GM12878 (cell line): Measurements from ENCODE around the gene SLC22A12. TPM values are rescaled to one million over a fixed set of nuclear protein-coding genes. Genes with fewer than 3 reads are reported as not detected.

Experiments
- ATAC-seq: fragments of 200-7000 bp; cut with Tn5 transposase; 3 replicates; pipeline ENCODE4 v1.9.1; 2020; ENCODE audit warnings: mild to moderate bottlenecking, moderate library complexity
- BruUV-seq: library from RNA; stranded (reverse); fragments of 400-500 nt; replicated peaks from 2 replicates; lab custom pipeline; 2021; lab: Mats Ljungman, UMichigan
- CTCF ChIA-PET: fragments of 300-600 bp; sonication (Branson Sonifier 250); formaldehyde crosslinking; extraction: SDS; loops from one replicate; lab custom pipeline; 2021; ENCODE audit warnings: inconsistent platforms; lab: Yijun Ruan, JAX
- POLR2A ChIA-PET: fragments of 350-600 bp; formaldehyde crosslinking; extraction: SDS; loops from one replicate; lab custom pipeline; 2021; ENCODE audit warnings: inconsistent platforms; lab: Charles Lee
- RAD21 ChIA-PET: fragments of 300-600 bp; sonication (Branson Sonifier 250); formaldehyde crosslinking; loops from one replicate; lab custom pipeline; 2023; ENCODE audit warnings: antibody characterized with exemption; ENCODE audit not compliant: unreplicated experiment; lab: Charles Lee
- SMC1A ChIA-PET: fragments of 300-600 bp; sonication (Branson Sonifier 250); formaldehyde crosslinking; loops from one replicate; lab custom pipeline; 2023; ENCODE audit not compliant: unreplicated experiment, uncharacterized antibody; lab: Charles Lee
- DNase-seq: peaks from one replicate; pipeline ENCODE4 v3.0.0-alpha.2; 2011; ENCODE audit warnings: low read depth, low spot score
- FAIRE-seq: peaks from 3 replicates; lab custom pipeline; 2011; peaks lifted over from hg19 to GRCh38; lab: Jason Lieb, UNC
- H2AFZ ChIP-seq: 2 replicates; pipeline ENCODE4 v1.6.0; 2011; ENCODE audit warnings: low read depth, low read length, control low read depth; ENCODE audit not compliant: control insufficient read depth
- H3K27ac ChIP-seq: 2 replicates; pipeline ENCODE4 v1.5.1; 2011; ENCODE audit warnings: control low read depth; ENCODE audit not compliant: control insufficient read depth, insufficient read depth
- H3K27me3 ChIP-seq, 2 experiments: replicated peaks in 1 of 2; 2 replicates each; pipeline versions ENCODE4 v1.6.0 to v1.6.1; 2011; ENCODE audit warnings: low read length in 1 of 2; ENCODE audit not compliant: control insufficient read depth in 2 of 2, insufficient read depth in 2 of 2
- H3K36me3 ChIP-seq, 2 experiments: 2 replicates each; pipeline ENCODE4 v1.5.1; 2011; ENCODE audit warnings: low read length in 1 of 2; ENCODE audit not compliant: control insufficient read depth in 2 of 2, insufficient read depth in 2 of 2
- H3K4me1 ChIP-seq: 2 replicates; pipeline ENCODE4 v1.6.1; 2011; ENCODE audit warnings: mild to moderate bottlenecking, low read length, moderate library complexity, mixed read lengths; ENCODE audit not compliant: control insufficient read depth, insufficient read depth
- H3K4me2 ChIP-seq: 2 replicates; pipeline ENCODE4 v1.6.0; 2011; ENCODE audit warnings: control low read depth; ENCODE audit not compliant: control insufficient read depth, insufficient read depth
- H3K4me3 ChIP-seq: fragments of 200-600 bp; sonication (generic); 2 replicates; pipeline ENCODE4 v1.5.1; 2016
- H3K79me2 ChIP-seq: 2 replicates; pipeline ENCODE4 v1.6.0; 2011; ENCODE audit warnings: low read length; ENCODE audit not compliant: control insufficient read depth, insufficient read depth
- H3K9ac ChIP-seq: 2 replicates; pipeline ENCODE4 v1.8.0; 2011; ENCODE audit warnings: low read length, control low read depth, mixed read lengths; ENCODE audit not compliant: control insufficient read depth, insufficient read depth
- H3K9me3 ChIP-seq: replicated peaks from 3 replicates; pipeline ENCODE4 v1.5.1; 2011; ENCODE audit warnings: mild to moderate bottlenecking, low read length; ENCODE audit not compliant: control insufficient read depth, insufficient read depth
- H4K20me1 ChIP-seq: 2 replicates; pipeline ENCODE4 v1.6.0; 2011; ENCODE audit not compliant: control insufficient read depth, insufficient read depth
- BHLHE40 ChIP-seq, 2 experiments: fragments of 450-650 bp in 1 of 2; IDR thresholded peaks; 2 replicates each; pipeline ENCODE4 v1.6.1; 2011 to 2017; ENCODE audit warnings: low read depth in 2 of 2, borderline replicate concordance in 1 of 2, improper control_type of control experiment in 1 of 2, low read length in 1 of 2, mild to moderate bottlenecking in 1 of 2
- HDGF ChIP-seq: fragments of 450-650 bp; IDR thresholded peaks from 2 replicates; pipeline ENCODE4 v1.6.1; 2016; ENCODE audit warnings: antibody characterized with exemption
- JUND ChIP-seq: IDR thresholded peaks from 2 replicates; pipeline ENCODE4 v1.6.1; 2012; ENCODE audit warnings: low read depth, mild to moderate bottlenecking, low read length, improper control_type of control experiment, moderate library complexity
- PBX3 ChIP-seq: IDR thresholded peaks from 2 replicates; pipeline ENCODE4 v1.6.1; 2011; ENCODE audit warnings: mild to moderate bottlenecking, low read depth, low read length, moderate library complexity; ENCODE audit not compliant: insufficient replicate concordance
- RBBP5 ChIP-seq: fragments of 200-600 bp; sonication (generic); conservative IDR thresholded peaks from 2 replicates; pipeline ENCODE4 v1.6.1; 2016
- RCOR1 ChIP-seq: conservative IDR thresholded peaks from 2 replicates; pipeline ENCODE4 v1.6.1; 2012; ENCODE audit warnings: low read depth, low read length, improper control_type of control experiment
- RELB ChIP-seq: fragments of 450-650 bp; IDR thresholded peaks from 2 replicates; pipeline ENCODE4 v1.6.1; 2017; ENCODE audit warnings: low read depth, mild to moderate bottlenecking, moderate library complexity
- SKIL ChIP-seq: fragments of 450-650 bp; IDR thresholded peaks from 2 replicates; pipeline ENCODE4 v1.6.1; 2017; ENCODE audit warnings: mild to moderate bottlenecking, low read depth, inconsistent platforms; ENCODE audit not compliant: poor library complexity, severe bottlenecking
- ZNF24 ChIP-seq: fragments of 450-650 bp; IDR thresholded peaks from 2 replicates; pipeline ENCODE4 v1.6.1; 2017; ENCODE audit warnings: antibody characterized with exemption, mild to moderate bottlenecking
- ZZZ3 ChIP-seq: IDR thresholded peaks from 2 replicates; pipeline ENCODE4 v1.6.1; 2011; ENCODE audit warnings: low read depth; ENCODE audit not compliant: control insufficient read depth, insufficient read length
- WGBS: methylation state at CpG from one replicate; pipeline ENCODE4 v1.1.6; 2016; ENCODE audit warnings: low lambda C conversion rate; ENCODE audit not compliant: insufficient replicate concordance, insufficient coverage; ENCODE audit errors: missing lambda C conversion rate; 5-methylcytosine and 5-hydroxymethylcytosine counted together
- in situ Hi-C: fragments of 300-500 bp; cut with MboI; formaldehyde crosslinking; loops from 9 replicates; pipeline ENCODE4 v1.14.3; 2018; ENCODE audit warnings: mixed read lengths
- intact Hi-C: fragments of 100-400 bp; cut with micrococcal nuclease; formaldehyde crosslinking; loops from one replicate; pipeline ENCODE4 v1.14.2; 2022; ENCODE audit not compliant: unreplicated experiment
- polyA plus RNA-seq, 11 experiments: library from polyadenylated mRNA; depleted of rRNA in 4 of 11; unstranded in 6 of 11; stranded (reverse) in 5 of 11; fragments of >200 nt; fragmentation: Nextera tagmentation in 4 of 11; fragmentation: Illumina TruSeq in 1 of 11; extraction: Ambion mirVana in 4 of 11; extraction: Trizol in 1 of 11; gene quantifications; 1 replicate in 1 of 11; 2 replicates in 10 of 11; pipeline versions ENCODE4 v1.2.1 to v1.2.3, GENCODE V29; 2011 to 2016; ENCODE audit warnings: inconsistent platforms in 2 of 11, missing spikeins in 2 of 11, low read depth in 1 of 11
- total RNA-seq, 4 experiments: library from RNA; depleted of rRNA in 3 of 4; stranded (reverse); fragments of >200 nt in 3 of 4; fragmentation: Illumina TruSeq in 1 of 4; extraction: Trizol in 1 of 4; gene quantifications; 2 replicates each; pipeline versions ENCODE4 v1.2.1 to v1.2.3, GENCODE V29; 2013 to 2021

SLC22A12 gene
- total and polyA plus RNA-seq, 10 of the 15 experiments (the other 5 are each of a cell fraction or from before 2014, with no cell fraction given) = not detected

- H3K27me3 ChIP-seq = no peaks in the 10 kb centered on the region; a peak in 1 of 4 replicates
- H3K4me3 ChIP-seq = no peak overlapping the region
- 56% methylated on average over 7 of the region's 7 CpGs for WGBS
- SMC1A ChIA-PET = no interaction called here
- H3K9me3 ChIP-seq = no peaks in the 10 kb centered on the region
- FAIRE-seq (no peak), DNase-seq (no peak), ATAC-seq (no peak)
- H3K4me1 ChIP-seq = no peaks in the 10 kb centered on the region
- H3K36me3 ChIP-seq = no peaks in the 10 kb centered on the region
- no peak overlapping the region for H3K9ac ChIP-seq
- H3K79me2 ChIP-seq = no peaks in the 10 kb centered on the region
- TF ChIP-seq RCOR1 (no peak), HDGF (0 out of 2 replicates have a peak, but pooled peaks have one; percentile 40)
- TF ChIP-seq, all 136 proteins: peak for 1
- RAD21 ChIA-PET = no interaction called here
- in situ Hi-C loops (no loop called here), intact Hi-C loops (no loop called here)
- Histone ChIP-seq H4K20me1 (no peaks in the 10 kb centered on the region), H2AFZ (no peak overlapping the region), H3K4me2 (no peak overlapping the region), H3K27ac (no peak overlapping the region)
- no TSS peak for BruUV-seq
- POLR2A ChIA-PET = no interaction called here
- CTCF ChIA-PET = no interaction called here
Observed at GRCh38 chr11:64564419-64564818, 26.6 kb upstream of the SLC22A12 start.

- Histone ChIP-seq H3K9ac (no peak overlapping the region), H3K79me2 (no peaks in the 10 kb centered on the region), H3K27me3 (no peaks in the 10 kb centered on the region; a peak in 1 of 4 replicates), H3K4me2 (no peak overlapping the region), H3K4me3 (no peak overlapping the region), H4K20me1 (no peaks in the 10 kb centered on the region), H2AFZ (no peak overlapping the region), H3K27ac (no peak overlapping the region), H3K9me3 (no peaks in the 10 kb centered on the region), H3K4me1 (no peaks in the 10 kb centered on the region), H3K36me3 (no peaks in the 10 kb centered on the region)
- 70% methylated on average over 22 of the region's 24 CpGs for WGBS
- FAIRE-seq = no peak
- intact Hi-C loops (no loop called here), in situ Hi-C loops (loop anchor here (5.0 kb wide), 1 partner anchor 52 kb away; no protein-coding TSS in a partner anchor)
- DNase-seq = no peak
- ChIA-PET POLR2A (no interaction called here), CTCF (no interaction called here), SMC1A (no interaction called here), RAD21 (no interaction called here)
- no TSS peak for BruUV-seq
- no peak for ATAC-seq
- TF ChIP-seq JUND = no peak
- TF ChIP-seq BHLHE40 (IDR thresholded peaks at IDR 0.05; ENCODE audit: borderline replicate concordance in 1 of 2, low read depth in 2 of 2, low read length in 1 of 2) = no peak
- no peak for TF ChIP-seq ZZZ3
- no peak for TF ChIP-seq RBBP5
- no peak for TF ChIP-seq RELB
- no peak for TF ChIP-seq PBX3
- no peak for TF ChIP-seq SKIL
- no peak for TF ChIP-seq ZNF24
Observed at GRCh38 chr11:64564947-64565889, 25.8 kb upstream of the SLC22A12 start.
